IPS-NIHi11 (cell line): ENCODE results near the gene HHATL.

Source experiments
- DNase-seq: peaks from one replicate; pipeline ENCODE4 v3.0.0; 2012; ENCODE audit warnings: mixed read lengths, low spot score

Gene HHATL

GRCh38 chr3:42684632-42685362 is 17.8 kb downstream of the HHATL start:
- no peak for DNase-seq

GRCh38 chr3:42683875-42684598 is 18.6 kb downstream of the HHATL start:
- peak; percentile 62 for DNase-seq

- no peak for DNase-seq
Measured at GRCh38 chr3:42682301-42683070, 20.1 kb downstream of the HHATL start.

GRCh38 chr3:42681361-42682038 is 21.1 kb downstream of the HHATL start:
- DNase-seq, result no peak

- no peak for DNase-seq
Measured at GRCh38 chr3:42680806-42681205, 21.8 kb downstream of the HHATL start.

- no peak for DNase-seq
Measured at GRCh38 chr3:42680271-42680670, 22.3 kb downstream of the HHATL start.

- DNase-seq, result peak; percentile 9
Measured at GRCh38 chr3:42678447-42678846, 24.2 kb downstream of the HHATL start.

- no peak for DNase-seq
Measured at GRCh38 chr3:42675909-42676308, 26.7 kb downstream of the HHATL start.

GRCh38 chr3:42674146-42674545 is 28.5 kb downstream of the HHATL start:
- no peak for DNase-seq

- no peak for DNase-seq
Measured at GRCh38 chr3:42673082-42673481, 29.5 kb downstream of the HHATL start.

- DNase-seq, result no peak
Measured at GRCh38 chr3:42672515-42672914, 30.1 kb downstream of the HHATL start.

- no peak for DNase-seq
Measured at GRCh38 chr3:42670670-42671069, 31.9 kb downstream of the HHATL start.

- no peak for DNase-seq
Measured at GRCh38 chr3:42670051-42670576, 32.5 kb downstream of the HHATL start.

GRCh38 chr3:42668793-42669217 is 33.8 kb downstream of the HHATL start:
- no peak for DNase-seq

GRCh38 chr3:42668413-42668760 is 34.2 kb downstream of the HHATL start:
- no peak for DNase-seq

GRCh38 chr3:42667523-42668412 is 34.8 kb downstream of the HHATL start:
- no peak for DNase-seq

GRCh38 chr3:42667096-42667522 is 35.5 kb downstream of the HHATL start:
- no peak for DNase-seq

- DNase-seq, result no peak
Measured at GRCh38 chr3:42666577-42666998, 36.0 kb downstream of the HHATL start.

- DNase-seq, result no peak
Measured at GRCh38 chr3:42666022-42666421, 36.6 kb downstream of the HHATL start.

- DNase-seq, result no peak
Measured at GRCh38 chr3:42665050-42665878, 37.3 kb downstream of the HHATL start.
